D721Med (cell line): ENCODE results near the gene LTB4R2.

Source experiments
- DNase-seq: peaks from one replicate; pipeline ENCODE4 v3.0.0; 2011; ENCODE audit warnings: low spot score; ENCODE audit not compliant: insufficient read length
- FAIRE-seq: peaks from 2 replicates; lab custom pipeline; 2011; peaks lifted over from hg19 to GRCh38; lab: Jason Lieb, UNC
- CTCF ChIP-seq: IDR thresholded peaks from 2 replicates; pipeline ENCODE4 v1.5.1; 2012; ENCODE audit warnings: mild to moderate bottlenecking, control low read depth; ENCODE audit not compliant: insufficient read depth; ENCODE audit errors: missing control alignments

LTB4R2 gene

GRCh38 chr14:24278424-24278823 is 31.5 kb upstream of the LTB4R2 start:
- FAIRE-seq (no peak), DNase-seq (no peak)
- no peak for TF ChIP-seq CTCF

GRCh38 chr14:24279301-24280186 is 30.4 kb upstream of the LTB4R2 start:
- TF ChIP-seq CTCF: no peak
- no peak for FAIRE-seq
- no peak for DNase-seq

GRCh38 chr14:24280797-24281460 is 29.0 kb upstream of the LTB4R2 start:
- FAIRE-seq: no peak
- no peak for TF ChIP-seq CTCF
- no peak for DNase-seq

- TF ChIP-seq CTCF: no peak
- no peak for FAIRE-seq
- no peak for DNase-seq
Measured at GRCh38 chr14:24281636-24282035, 28.3 kb upstream of the LTB4R2 start.

GRCh38 chr14:24282736-24283135 is 27.2 kb upstream of the LTB4R2 start:
- TF ChIP-seq CTCF: no peak
- FAIRE-seq: no peak
- no peak for DNase-seq

GRCh38 chr14:24283796-24284460 is 26.0 kb upstream of the LTB4R2 start:
- FAIRE-seq (no peak), DNase-seq (no peak)
- TF ChIP-seq CTCF: no peak
